NCI-H1417 (cell line): ENCODE measurements around the gene ZNF662.

Source experiments
- DNase-seq, 3 experiments: peaks; one replicate each; lab custom pipeline; 2025; lab: John Stamatoyannopoulos, UW

ZNF662 gene

DNA sequence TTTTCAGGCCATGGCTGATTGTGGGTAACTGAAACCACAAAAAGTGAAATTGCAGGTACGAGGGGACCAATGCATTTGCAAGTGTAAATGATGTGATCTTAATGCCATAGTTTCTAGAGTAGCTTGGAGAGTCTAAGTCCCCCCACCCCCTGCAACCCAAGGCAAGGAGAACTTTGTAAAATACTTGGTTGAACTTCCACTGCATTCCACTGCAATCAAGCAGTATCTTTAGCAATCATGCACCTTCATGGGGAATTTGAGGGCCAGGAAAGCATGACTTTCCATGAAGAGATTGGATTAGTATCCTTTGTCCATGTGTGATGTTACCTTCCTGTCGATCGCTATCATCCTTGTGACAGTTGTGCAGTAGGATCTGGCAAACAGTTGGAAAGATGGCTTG lies 18.9 kb upstream of the ZNF662 start:
- no peak for DNase-seq

DNA sequence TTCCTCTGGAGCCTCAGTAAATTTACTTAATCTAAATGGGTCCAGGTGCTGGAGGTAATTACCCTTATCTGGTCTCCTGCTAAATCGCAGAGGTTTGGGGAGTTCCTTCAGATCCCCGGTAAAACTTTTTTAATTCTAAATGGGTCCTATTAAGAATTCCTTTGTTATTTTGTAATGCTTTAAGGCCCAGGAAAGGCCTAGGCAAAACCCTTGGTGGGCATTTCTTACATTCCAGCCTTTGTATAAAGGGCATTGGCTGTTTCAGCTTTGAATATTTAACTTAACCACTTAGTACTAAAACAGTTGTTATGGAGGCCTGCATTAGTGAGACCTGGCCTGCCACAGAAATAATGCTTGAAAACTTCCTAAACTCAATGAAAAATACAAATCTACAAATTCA lies 14.9 kb upstream of the ZNF662 start:
- no peak for DNase-seq

DNA sequence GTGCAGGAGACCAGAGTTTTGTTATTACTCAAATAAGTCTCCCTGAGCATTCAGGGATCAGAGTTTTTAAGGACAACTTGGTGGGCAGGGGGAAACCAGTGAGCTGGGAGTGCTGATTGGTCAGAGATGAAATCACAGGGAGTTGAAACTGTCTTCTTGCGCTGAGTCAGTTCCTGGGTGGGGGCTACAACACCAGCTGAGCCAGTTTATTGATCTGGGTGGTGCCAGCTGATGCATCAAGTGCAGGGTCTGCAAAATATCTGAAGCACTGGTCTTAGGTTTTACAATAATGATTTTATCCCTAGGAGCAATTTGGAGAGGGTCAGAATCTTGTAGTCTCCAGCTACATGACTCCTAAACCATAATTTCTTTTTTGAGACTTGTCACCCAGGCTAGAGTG lies 13.8 kb upstream of the ZNF662 start:
- DNase-seq, result no peak

DNA sequence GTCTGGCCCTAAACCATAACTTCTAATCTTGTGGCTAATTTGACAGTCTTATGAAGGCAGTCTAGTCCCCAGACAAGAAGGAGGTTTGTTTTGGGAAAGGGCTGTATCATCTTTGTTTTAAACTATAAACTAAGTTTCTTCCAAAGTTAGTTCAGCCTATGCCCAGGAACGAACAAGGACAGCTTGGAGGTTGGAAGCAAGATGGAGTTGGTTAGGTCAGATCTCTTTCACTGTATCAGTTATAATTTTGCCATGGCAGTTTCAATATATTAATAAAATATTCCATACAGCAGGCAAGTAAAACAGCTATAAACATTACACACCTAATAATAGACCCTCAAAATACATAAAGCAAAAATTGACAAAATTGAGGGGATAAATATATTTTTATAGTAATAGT lies 13.1 kb upstream of the ZNF662 start:
- no peak for DNase-seq

DNA sequence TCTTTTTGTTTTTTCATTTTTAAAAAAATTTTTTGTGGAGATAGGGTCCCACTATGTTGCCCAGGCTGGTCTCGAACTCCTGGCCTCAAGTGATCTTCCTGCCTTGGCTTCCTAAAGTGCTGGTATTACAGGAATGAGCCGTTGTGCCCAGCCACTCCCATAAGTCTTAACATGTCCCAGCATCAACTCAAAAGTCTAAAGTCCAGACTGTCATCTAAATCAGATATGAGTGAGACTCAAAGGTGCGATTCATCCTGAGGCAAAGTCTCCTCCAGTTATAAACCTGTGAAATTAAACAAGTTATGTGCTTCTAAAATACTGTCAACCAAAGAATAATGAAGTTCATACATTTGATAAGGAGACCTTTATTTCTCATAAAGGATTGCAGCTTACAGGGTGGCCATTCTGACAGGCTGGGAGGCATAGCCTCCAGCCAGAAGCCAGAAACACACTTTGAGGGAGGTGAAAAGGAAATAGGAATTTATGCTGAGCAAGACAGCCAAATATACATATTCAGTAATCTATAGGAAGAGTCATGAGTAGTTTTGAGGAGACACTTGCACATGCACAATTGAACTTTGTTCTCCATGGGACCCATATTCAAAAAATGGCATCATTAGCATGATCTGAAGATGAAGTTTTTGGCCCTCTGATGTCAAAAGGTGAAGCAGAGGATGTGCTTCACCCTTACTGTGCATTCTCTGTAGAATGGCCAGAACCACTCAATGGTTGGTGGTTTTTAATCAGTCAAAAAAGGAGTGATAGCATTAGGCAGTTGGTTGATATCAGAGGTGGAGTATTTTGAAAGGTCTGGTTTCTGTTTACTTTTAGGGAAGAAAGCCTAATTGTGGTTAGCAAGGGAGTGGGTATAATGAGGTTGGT lies 11.0 kb upstream of the ZNF662 start:
- peak in 1 of 3 experiments; percentile 13 for DNase-seq

DNA sequence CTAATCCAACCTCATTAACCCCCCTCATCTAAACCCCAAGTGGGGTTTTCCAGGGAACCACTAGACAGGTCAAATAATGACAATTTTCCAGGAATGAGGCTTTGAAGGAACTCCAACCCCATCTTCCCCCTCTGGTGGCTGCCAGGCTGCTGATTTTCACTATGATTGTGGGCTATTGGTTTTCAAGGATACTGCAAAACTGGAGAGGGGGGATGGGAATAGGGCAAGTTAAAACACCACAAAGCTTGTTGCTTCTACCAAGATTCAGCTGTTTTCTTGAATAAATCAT lies 10.4 kb upstream of the ZNF662 start:
- DNase-seq, result no peak

DNA sequence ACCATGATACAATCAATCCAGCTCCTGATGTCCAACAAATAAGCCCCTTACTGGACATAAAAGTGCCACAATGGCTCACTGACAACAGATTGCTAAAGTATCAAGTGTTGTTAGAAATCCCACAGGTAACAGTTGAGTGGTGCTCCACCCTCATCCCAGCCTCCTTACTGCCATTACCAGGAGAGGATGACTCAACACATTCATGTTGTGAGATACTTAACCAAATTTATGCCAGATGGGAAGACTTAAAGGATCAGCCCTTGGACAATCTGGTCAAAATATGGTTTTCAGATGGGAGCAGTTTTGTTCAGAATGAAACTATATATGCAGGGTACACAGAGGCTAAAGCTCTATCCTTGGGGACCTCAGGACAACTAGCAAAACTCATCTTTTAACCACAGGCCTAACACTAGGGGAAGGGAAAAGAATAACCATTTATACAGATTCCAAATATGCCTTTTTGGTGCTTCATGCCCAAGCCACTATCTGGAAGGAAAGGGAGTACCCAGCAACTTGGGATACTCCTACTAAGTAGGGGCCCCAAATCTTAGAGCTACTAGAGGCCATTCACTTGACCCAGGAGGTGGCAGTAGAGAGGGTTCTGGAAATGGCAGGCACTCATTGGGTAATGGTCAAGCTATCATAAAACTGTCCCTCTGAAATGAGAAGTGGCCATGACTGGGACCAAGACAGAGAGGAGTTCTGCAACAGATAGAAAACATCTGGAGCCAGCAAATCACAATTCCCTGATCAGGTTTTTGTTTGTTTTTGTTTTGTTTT lies 6.9 kb upstream of the ZNF662 start:
- DNase-seq, result peak in 1 of 3 experiments; percentile 5

DNA sequence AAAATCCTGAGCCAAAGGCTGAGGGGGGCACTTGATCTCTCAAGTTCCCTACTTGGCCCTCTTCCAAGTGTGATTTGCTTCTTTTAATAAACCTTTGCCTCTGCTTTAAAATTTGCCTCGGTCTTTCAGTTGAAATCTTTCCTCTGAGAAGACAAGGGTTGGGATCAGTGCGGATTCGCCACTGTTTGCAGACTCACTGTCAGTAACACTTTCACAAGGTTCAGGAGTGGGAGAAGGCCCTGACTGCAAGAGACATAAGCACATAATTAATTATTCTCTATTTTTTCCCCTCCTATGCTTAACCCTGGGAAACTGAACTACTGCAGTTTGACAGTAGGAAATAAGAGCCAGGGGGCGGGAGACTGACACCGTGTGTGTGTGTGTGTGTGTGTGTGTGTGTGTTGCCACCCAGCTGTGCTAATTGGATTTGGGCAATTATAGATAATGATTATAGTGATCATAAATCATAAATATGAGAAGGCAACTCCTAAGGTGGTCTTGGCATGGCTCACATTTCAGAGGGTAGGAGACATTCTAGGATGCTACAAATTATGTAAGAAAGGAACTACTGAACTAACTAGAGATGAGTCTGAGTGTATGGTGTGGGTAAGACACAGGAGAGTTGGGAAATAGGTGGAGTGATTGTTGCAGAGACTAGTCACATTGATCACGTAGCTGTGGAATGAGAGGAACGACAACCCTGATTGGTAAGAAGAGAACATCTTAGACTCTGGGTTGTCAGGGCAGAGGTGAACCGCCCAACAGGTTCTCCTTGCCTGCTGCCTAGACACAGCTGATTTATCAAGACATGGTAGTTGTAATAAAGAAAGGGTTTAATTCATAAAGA lies 5.5 kb upstream of the ZNF662 start:
- peak in 2 of 3 experiments; percentile 30 to 79 for DNase-seq

DNA sequence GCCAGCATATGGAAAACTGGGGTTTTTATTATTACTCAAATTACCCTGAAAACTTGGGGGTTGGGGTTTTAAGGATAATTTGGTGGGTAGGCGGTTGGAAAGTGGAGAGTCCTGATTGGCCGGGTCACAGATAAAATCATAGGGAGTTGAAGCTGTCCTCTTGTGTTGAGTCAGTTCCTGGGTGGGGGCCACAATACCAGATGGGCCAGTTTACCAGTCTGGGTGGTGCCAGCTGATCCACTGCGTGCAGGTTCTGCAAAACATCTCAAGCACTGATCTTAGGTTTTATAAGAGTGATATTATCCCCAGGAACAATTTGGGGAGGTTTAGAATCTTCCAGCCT lies 4.9 kb upstream of the ZNF662 start:
- no peak for DNase-seq

DNA sequence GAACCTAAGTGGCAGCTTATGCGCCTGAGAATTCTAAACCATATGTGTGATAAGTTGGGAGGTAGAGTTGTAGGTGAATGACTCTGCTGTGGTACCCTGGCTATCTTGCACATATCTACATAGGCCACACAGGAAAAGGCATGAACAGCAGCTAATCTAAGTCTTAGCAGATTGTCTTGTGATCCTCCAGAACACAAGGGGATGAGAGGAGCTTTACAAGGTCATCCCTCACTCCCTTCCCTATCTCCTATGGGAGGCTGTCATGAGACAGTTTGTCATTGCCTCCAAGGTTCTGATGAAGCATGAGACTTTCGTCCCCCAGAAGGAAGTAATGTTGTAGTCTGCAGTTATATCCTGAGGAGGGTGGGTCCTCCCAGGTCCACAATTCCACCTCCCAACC lies 3.7 kb upstream of the ZNF662 start:
- no peak for DNase-seq

DNA sequence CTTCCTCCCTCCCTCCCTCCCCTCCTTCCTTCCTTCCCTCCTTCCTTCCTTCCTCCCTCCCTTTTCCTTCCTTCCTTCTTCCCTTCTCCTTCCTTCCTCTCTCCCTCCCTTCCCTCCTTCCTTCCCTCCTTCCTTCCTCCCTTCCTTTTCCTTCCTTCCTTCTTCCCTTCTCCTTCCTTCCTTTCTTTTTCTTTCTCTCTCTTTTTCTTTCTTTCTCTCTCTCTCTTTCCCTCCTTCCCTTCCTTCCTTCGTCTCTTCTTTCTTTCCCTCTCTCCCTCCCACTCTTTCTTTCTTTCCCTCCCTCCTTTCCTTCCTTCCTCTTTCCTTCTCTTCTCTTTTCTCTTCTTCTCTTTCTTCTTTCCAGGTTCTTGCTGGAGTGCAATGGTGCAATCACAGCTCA lies 1.9 kb upstream of the ZNF662 start:
- DNase-seq, result no peak

DNA sequence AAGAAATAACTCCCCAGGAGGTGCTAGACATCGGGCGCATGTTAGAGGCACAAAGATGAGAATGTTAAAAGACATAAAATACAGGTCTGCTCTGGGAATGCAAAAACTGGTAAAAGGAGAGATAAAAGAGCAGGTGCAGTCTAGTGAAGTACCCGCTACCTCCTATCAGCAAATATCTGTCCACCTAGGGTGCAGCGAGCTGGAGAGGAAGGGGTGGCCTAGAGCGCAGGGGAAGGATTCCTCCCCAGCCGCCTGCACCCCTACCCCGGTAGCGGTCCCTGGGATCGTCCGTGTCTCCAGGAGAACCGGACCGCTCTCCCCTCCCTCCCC lies 237 bp upstream of the ZNF662 start:
- DNase-seq, result peak in 1 of 3 experiments; percentile 63

DNA sequence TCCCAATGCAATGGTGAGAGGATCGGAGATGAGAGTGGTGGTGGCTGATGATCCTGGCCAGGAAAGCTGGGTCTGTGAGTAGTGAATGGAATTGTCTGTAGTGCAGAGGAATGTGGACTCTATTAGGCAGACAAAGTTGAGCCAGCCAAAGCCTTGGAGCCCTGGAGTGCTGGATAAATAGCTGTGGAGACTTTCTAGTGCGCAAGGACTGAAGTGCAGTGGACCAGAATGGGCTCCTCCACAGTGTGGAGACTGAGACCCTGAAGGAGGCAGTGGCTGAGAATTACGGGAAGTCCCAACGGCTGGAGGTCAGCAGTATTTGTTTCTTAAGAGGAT lies 874 bp downstream of the ZNF662 start:
- no peak for DNase-seq

DNA sequence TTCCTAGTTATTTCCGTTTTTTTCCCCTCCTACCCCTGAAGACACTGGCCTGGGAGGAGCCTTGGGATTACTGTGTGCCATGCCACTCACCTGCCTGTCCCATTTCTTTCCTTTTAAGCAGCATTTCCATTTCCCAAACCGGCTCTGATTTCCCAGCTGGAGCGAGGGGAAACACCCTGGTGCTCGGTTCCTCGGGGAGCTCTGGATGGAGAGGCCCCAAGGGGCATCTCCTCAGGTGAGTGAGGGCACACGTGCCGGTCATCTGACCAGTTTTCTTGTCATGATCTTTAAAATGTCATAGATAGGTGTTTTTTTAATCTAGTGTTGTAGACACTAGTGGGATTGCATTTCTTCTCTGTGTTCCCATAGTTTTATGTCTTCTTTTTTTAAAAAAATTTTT lies 2.7 kb downstream of the ZNF662 start:
- no peak for DNase-seq

DNA sequence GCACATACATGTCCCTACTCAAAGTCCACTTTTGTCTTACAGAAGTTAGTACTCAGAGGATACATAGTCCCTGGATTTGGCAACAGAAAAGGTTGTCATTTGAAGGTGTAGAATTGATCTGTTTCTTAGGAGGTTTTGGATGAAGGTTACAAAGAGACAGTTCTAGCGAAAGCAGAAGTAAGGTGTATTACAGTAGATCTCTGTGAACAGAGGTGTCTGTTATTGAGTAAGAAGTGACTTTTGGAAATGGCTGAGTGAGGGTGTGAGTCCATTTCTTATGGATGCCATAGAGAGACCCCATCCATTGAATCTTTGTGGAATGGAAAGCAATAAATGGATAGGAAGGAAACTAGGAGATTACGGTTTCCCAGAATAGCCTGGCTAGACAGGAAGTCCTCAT lies 5.6 kb downstream of the ZNF662 start:
- DNase-seq, result no peak

DNA sequence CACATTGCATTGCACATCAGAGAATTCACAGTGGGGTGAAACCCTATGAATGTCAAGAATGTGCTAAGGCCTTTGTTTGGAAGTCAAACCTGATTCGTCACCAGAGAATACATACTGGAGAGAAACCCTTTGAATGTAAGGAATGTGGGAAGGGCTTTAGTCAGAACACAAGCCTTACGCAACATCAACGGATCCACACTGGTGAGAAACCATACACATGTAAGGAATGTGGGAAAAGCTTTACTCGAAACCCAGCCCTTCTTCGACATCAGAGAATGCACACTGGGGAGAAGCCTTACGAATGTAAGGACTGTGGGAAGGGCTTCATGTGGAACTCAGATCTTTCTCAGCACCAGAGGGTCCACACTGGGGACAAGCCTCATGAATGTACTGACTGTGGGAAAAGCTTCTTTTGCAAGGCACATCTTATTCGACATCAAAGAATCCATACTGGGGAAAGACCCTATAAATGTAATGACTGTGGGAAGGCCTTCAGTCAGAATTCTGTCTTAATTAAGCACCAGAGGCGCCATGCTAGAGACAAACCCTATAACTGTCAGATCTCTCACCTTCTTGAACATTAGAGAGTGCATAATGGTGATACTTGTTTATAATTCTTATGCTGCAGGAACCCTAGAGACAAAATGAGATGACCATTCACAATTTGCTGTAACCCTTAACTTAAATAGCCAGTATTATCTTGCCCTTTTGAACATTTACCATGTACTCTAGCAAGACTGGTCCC lies 9.0 kb downstream of the ZNF662 start:
- DNase-seq, result no peak

DNA sequence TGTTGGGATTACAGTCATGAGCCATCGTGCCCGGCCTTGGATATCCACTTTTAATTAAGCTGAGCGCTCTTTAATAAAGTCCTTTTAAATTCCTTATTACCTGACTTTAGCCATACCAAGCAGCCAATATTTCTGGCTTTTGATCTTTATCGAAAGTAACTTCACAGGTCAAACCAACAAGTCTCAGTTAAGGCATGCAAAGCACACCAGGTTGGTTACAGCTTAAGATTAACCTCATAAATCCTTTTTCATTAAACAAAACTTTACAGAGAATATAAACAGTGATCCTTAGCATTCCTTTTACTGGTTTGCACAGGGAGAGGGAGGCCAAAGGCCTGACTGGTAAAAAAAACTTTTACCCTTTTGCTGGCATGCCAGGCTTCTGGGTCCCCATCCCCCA lies 17.7 kb downstream of the ZNF662 start:
- DNase-seq, result no peak

DNA sequence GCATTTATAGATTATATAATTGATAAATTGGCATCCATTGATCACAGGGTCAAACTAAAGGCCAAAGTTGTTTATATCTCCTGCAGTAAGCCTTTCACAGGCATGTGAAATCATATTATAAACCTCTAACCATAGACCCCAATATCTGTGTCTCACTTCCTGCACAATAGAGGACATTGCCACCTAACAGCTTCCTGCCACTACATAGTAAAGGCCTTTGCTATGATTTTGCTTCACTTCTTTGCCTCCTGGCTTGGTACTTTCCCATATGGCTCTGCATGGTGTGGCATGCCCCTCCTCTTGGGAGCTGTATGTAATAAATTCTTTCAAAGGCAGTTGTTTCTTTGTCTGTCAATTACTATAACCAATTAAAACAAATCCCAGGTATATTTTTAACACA lies 20.4 kb downstream of the ZNF662 start:
- no peak for DNase-seq

DNA sequence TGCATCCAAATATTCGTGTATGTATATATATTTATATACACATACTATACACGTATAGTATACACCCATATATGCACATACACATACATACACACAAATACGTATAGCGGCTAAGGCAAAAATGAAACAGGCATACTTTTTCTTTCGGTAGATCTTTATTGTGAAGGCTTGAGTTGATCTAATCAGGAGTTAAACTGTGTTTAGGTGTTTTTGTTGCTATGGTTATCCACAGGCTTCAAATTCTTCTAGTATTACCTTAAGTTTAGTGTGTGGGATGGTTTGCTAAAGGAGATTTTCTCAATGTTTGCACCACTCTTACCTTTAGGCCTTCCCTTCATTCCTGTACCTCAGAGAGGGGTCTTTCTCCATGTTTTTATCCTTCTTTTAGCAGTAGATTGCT lies 28.2 kb downstream of the ZNF662 start:
- no peak for DNase-seq

DNA sequence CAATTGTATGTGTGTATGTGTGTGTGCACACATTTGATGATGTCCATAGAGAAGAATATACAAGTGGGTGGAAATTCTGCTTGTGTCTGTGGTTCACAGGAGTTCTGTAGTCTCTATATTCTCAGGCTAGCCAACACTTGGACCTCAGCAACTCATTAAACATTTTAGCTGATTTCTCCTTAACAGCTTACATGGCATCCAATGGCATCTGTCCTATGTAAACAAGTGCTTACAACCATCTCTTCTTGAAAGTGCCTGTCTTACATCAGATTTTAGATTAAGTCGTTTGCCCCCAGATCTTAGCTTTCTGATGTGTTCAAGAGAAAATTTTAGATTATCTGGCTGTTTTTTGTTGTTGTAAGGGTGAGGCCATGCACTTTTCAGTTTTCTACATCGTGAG lies 29.0 kb downstream of the ZNF662 start:
- DNase-seq, result no peak

DNA sequence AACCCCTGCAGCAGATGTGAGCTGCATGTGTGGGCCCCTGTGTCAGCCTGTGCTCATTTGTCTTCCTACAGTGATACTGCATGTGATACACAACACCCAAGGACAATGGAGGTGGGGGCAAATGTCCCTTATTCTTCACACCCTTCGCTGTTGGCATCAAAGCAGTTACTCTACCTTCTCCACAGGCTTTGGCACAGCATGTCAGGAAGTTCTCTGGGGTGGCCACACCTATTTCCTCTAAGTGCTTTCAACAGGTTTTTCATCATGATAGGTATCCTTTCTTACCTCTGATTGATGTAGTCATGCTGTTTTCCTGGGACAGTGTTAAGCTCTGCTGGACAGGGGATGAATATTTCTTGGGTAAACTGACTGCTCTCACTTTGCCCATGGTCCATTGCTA lies 29.5 kb downstream of the ZNF662 start:
- DNase-seq, result no peak
